GM19395 (cell line): ENCODE results near the gene MUCL1.

Source experiments
- ATAC-seq: cut with Tn5 transposase; IDR thresholded peaks from one replicate; pipeline ENCODE4 v1.9.1; 2021; ENCODE audit warnings: mild to moderate bottlenecking, moderate library complexity; ENCODE audit not compliant: unreplicated experiment

Gene MUCL1

DNA sequence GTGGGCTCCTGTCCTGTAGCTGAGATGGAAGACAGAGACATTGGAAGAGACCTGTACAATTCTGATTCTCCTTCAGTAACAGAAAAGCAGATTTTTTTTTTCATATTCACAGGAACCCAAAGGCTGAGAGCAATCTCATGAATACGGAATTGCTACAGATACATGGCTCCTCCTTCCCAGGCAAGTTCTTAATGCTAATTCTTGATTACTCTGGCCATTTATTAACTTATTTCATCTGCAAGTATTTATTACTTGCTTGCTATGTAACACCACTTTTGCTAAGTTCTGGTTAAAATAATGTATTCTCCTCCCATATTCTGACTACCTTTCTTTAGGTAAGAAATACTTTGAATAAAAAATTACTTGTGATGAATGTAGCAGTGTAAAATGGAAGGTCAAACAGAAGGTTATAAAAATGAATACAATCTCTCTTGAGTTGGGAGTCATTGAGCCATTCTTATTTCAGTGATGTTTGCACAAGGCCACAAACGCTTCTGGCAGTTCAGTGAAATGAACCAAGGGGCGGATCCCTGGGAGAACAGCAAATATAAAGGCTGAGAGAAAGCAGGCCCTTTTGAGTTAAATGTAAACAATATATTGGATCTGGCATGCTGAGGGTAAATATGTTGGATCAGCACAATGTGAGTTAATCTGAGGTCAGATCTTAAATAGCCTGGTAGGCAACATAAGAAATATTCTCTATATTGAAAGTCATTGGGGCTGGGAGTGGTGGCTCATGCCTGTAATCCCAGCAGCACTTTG, 37.6 kb downstream of the MUCL1 start:
- ATAC-seq: no peak
